ENCODE measurements around the gene MPHOSPH9. TPM values are rescaled to one million over a fixed set of nuclear protein-coding genes. Genes with fewer than 3 reads are reported as not detected.
"Not testable (repeated sequence)": the region's sequence is repeated elsewhere in the genome, so short reads cannot be mapped to it uniquely, and the experiment has no call there.

The MPHOSPH9 gene
- total RNA-seq, 2 donors from 2014 or later = 104 to 121 TPM

DNA sequence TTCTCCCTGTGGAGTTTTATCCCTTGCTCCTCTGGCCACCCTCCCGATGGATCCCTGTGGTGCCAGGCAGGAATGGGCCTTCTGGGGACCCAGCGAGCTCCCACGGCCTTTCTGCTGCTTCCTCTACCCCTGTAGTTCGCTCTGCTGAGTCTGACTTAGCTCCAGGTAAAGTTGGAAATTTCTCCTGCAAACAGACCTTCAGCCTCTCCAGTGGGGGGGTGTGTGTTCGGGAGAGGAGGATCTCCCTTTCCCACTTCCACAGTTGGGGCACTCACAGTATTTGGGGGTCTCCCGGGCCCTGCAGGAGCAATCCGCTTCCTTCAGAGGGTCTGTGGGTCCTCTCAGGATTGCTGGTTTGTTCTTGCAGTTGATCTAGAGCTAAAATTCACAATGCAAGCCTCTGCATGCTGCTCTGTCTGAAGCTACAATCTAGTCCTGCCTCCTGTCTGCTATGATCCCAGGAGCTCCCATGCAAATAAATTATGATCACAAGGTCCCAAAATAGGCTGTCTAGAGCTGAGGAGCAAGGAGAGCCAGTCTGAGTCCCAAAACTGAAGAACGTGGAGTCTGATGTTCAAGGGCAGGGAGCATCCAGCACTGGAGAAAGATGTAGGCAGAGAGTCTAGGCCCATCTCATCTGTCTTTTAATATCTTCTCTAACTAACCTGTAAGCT lies 18.6 kb upstream of the MPHOSPH9 start:
- Mint-ChIP-seq H3K4me1 (ENCODE audit: low read depth) (peaks cover 53% of the 10 kb centered on the region), H3K27ac (peak overlapping the region; percentile 62), H3K27me3 (ENCODE audit: low read depth) (no peaks in the 10 kb centered on the region), H3K4me3 (no peak overlapping the region), H3K9me3 (peaks cover 0 to 3% of the 10 kb centered on the region in 2 donors), H3K36me3 (ENCODE audit: insufficient read depth in 2 of 2) (peaks cover 13 to 37% of the 10 kb centered on the region in 2 donors)
- DNase-seq (no peak), ATAC-seq (replicated peaks in 1 of 2) (no peak)

DNA sequence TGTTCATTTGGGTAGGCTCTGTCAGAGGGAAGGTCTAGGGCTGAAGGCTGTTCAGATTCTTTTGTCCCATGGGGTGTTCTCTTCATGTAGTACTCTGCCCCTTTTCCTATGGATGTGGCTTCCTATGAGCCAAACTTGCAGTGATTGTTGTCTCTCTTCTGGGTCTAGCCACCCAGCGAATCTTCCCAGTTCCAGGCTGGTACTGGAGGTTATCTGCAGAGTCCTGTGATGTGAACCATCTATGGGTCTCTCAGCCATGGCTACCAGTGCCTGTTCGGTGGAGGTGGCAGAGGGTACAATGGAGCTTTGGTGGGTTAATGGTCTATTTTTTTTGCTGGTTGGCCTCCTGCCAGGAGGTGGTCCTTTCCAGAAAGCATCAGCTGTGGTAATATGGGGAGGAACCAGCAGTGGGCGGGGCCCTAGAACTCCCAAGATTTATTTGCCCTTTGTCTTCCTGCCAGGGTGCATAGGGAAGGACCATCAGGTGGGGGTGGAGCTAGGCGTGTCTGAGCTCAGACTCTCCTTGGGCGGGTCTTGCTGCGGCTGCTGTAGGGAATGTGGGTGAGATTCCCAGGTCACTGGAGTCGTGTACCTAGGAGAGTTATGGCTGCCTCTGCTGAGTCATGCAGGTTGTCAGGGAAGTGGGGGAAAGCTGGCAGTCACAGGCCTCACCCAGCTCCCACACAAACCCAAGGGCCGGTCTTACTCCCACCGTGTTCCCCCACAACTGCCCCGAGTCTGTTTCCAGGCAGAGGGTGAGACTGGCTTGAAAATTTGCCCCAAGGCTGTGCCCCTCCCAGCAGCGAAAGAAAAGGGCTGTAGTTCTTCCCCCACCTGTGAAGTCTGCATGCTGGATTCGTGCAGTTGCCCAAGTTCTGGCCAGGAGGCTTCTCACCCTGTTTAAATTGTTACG lies 17.8 kb upstream of the MPHOSPH9 start:
- no peak overlapping the region for H3K4me3 Mint-ChIP-seq
- H3K27me3 Mint-ChIP-seq (ENCODE audit: low read depth) = no peaks in the 10 kb centered on the region
- peak overlapping the region; percentile 27 for H3K27ac Mint-ChIP-seq
- DNase-seq (no peak), ATAC-seq (replicated peaks in 1 of 2) (no peak)
- H3K36me3 Mint-ChIP-seq (ENCODE audit: insufficient read depth in 2 of 2) = peaks cover 13 to 38% of the 10 kb centered on the region in 2 donors
- H3K4me1 Mint-ChIP-seq (ENCODE audit: low read depth) = peaks cover 61% of the 10 kb centered on the region
- H3K9me3 Mint-ChIP-seq = peaks cover 0 to 3% of the 10 kb centered on the region in 2 donors

DNA sequence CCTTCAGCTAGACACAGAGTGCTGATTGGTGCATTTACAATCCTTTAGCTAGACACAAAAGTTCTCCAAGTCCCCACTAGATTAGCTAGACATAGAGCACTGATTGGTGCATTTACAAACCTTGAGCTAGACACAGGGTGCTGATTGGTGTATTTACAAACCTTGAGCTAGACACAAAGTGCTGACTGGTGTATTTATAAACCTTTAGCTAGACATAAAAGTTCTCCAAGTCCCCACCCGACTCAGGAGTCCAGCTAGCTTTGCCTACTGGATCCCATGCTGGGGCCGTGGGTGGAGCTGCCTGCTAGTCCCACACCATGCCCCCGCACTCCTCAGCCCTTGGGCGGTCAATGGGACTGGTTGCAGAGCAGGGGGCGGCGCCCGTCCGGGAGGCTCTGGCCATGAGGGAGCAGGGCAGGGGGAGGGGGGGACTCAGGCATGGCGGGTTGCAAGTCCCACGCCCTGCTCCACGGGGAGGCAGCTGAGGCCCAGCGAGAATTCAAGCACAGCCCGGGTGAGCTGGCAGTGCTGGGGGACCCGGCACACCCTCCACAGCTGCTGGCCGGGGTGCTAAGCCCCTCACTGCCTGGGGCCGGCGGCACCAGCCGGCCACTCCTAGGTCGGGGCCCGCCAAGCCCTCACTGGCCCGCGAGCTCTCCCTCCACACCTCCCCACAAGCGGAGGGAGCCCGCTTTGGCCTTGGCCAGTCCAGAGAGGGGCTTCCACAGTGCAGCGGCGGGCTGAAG lies 16.2 kb upstream of the MPHOSPH9 start:
- not testable (repeated sequence) for ATAC-seq (replicated peaks in 1 of 2); H3K4me3 Mint-ChIP-seq; H3K27ac Mint-ChIP-seq; H3K27me3 Mint-ChIP-seq (ENCODE audit: low read depth); DNase-seq; H3K9me3 Mint-ChIP-seq
- Mint-ChIP-seq H3K36me3 (ENCODE audit: insufficient read depth in 2 of 2) (peaks cover 13 to 39% of the 10 kb centered on the region in 2 donors), H3K4me1 (ENCODE audit: low read depth) (peaks cover 58% of the 10 kb centered on the region)

DNA sequence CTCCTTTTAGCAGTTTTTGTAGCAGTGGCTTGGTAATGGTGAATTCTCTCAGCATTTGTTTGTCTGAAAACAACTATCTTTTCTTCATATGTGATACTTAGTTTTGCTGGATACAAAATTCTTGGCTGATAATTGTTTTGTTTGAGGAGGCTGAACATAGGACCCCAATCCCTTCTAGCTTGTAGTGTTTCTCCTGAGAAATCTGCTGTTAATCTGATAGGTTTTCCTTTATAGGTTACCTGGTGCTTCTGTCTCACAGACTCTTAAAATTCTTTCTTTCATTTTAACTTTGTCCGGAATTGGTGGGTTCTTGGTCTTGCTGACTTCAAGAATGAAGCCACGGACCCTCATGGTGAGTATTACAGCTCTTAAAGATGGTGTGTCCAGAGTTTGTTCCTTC lies 15.2 kb upstream of the MPHOSPH9 start:
- H3K4me1 Mint-ChIP-seq (ENCODE audit: low read depth) = peaks cover 54% of the 10 kb centered on the region
- DNase-seq; H3K27me3 Mint-ChIP-seq (ENCODE audit: low read depth); H3K9me3 Mint-ChIP-seq; ATAC-seq (replicated peaks in 1 of 2): not testable (repeated sequence)
- peaks cover 9 to 34% of the 10 kb centered on the region in 2 donors for H3K36me3 Mint-ChIP-seq (ENCODE audit: insufficient read depth in 2 of 2)
- H3K27ac Mint-ChIP-seq = peak overlapping the region; percentile 70
- peak overlapping the region in 1 of 2 donors; percentile 6 for H3K4me3 Mint-ChIP-seq

DNA sequence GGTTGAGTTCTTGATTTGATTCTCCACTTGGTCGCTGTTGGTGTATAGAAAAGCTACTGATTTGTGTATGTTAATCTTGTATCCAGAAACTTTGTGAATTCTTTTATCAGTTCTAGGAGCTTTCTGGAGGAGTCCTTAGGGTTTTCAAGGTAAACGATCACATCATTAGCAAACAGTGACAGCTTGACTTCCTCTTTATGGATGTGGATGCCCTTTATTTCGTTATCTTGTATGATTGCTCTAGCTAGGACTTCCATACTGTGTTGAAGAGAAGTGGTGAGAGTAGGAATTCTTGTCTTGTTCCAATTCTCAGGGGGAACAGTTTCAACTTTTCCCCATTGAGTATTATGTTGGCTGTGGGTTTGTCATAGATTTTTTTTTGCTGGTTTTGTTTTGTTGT lies 12.7 kb upstream of the MPHOSPH9 start:
- peaks cover 65% of the 10 kb centered on the region for H3K4me1 Mint-ChIP-seq (ENCODE audit: low read depth)
- H3K4me3 Mint-ChIP-seq = peak overlapping the region in 1 of 2 donors; percentile 36
- H3K27ac Mint-ChIP-seq = peak overlapping the region; percentile 28
- ATAC-seq (replicated peaks in 1 of 2) (no peak), DNase-seq (no peak)
- peaks cover 0 to 3% of the 10 kb centered on the region in 2 donors for H3K9me3 Mint-ChIP-seq
- H3K27me3 Mint-ChIP-seq (ENCODE audit: low read depth) = no peaks in the 10 kb centered on the region
- peaks cover 11 to 41% of the 10 kb centered on the region in 2 donors for H3K36me3 Mint-ChIP-seq (ENCODE audit: insufficient read depth in 2 of 2)

DNA sequence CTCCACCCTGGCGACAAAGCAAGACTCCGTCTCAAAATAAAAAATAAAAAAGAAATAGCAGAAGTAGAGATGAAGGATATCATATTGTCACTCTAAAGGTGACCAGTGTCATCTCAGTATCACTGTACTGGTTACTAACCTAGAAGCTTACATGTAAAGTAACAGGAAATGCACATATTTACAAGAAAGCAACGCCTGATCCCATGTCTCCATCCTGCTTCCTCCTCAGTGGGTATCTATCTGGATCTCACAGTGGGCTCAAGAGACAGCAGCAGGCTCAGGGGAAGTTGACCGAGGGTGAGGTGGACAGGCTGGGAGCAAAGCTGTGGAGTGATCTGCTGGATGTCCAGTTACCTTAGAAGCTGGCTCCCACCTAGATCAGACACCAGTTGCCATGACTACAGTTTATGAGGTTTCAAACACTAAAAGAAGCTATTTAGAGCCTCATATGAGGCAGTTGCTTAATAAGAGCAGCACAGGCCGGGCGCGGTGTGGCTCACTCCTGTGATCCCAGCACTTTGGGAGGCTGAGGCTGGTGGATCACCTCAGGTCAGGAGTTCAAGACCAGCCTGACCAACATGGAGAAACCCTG lies 10.8 kb upstream of the MPHOSPH9 start:
- Mint-ChIP-seq H3K27me3 (ENCODE audit: low read depth) (no peaks in the 10 kb centered on the region), H3K36me3 (ENCODE audit: insufficient read depth in 2 of 2) (peaks cover 13 to 38% of the 10 kb centered on the region in 2 donors), H3K9me3 (peaks cover 0 to 3% of the 10 kb centered on the region in 2 donors), H3K27ac (peak overlapping the region; percentile 28), H3K4me3 (no peak overlapping the region), H3K4me1 (ENCODE audit: low read depth) (peaks cover 63% of the 10 kb centered on the region)
- DNase-seq (no peak), ATAC-seq (replicated peaks in 1 of 2) (peak in 1 of 2 donors; percentile 18)

DNA sequence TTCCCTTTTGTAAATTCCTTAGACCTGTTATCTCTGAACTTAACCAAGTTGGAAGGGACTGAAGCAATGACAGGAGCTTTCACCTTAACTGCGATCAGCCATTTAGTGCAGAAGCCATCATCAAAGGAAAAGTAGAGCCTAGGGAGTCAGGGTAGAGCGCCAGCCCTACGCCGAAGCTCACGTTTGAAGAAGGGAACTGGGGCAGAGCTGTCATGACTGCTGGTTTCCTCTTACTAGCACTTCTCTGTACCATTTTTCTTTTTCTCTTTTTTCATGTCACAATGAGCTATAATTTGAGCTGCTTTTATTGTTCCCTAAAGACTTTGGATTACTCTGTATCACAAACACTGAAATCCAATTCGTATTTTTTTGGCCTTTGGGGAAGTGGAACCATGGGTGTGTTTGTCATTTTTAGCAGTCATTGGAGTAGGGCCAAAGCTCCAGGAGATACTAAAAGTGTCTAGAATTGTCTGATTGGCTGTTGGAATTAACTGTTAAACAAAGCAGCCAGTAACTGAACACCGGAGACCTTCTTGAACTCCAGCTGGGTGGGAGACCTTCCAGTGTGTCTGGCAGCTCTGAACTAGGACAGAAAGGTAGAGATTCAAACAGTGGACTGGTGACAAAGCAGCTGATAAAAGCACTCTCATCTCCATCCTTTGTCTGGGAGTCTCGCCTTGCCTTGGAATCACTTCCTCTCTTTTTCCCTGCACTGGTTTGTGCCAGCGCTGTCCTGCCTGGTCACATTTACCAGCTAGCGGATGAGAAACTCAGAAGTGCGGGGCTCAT lies 9.4 kb upstream of the MPHOSPH9 start:
- Mint-ChIP-seq H3K4me3 (peak overlapping the region; percentile 31 to 58), H3K9me3 (peaks cover 0 to under 1% of the 10 kb centered on the region in 2 donors), H3K27me3 (ENCODE audit: low read depth) (no peaks in the 10 kb centered on the region), H3K36me3 (ENCODE audit: insufficient read depth in 2 of 2) (peaks cover 7 to 27% of the 10 kb centered on the region in 2 donors), H3K4me1 (ENCODE audit: low read depth) (peaks cover 65% of the 10 kb centered on the region), H3K27ac (peak overlapping the region; percentile 88)
- ATAC-seq (replicated peaks in 1 of 2) (no peak), DNase-seq (no peak)

DNA sequence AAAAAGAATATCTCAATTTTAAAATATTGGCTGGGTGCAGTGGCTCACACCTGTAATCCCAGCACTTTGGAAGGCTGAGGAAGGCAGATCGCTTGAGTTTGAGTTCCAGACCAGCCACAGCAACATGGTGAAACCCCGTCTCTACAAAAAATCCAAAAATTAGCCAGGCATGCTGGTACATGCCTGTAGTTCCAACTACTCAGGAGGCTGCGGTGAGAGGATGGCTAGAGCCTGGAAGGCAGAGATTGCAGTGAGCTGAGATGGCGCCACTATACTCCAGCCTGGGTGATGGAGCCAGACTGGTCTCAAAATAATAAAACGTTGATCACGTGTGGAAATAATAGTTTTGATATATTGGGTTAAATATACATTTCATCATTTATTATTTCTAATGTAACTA lies 6.0 kb upstream of the MPHOSPH9 start:
- peaks cover 71% of the 10 kb centered on the region for H3K4me1 Mint-ChIP-seq (ENCODE audit: low read depth)
- no peak overlapping the region for H3K4me3 Mint-ChIP-seq
- ATAC-seq (replicated peaks in 1 of 2) (no peak), DNase-seq (no peak)
- no peaks in the 10 kb centered on the region for H3K9me3 Mint-ChIP-seq
- H3K36me3 Mint-ChIP-seq (ENCODE audit: insufficient read depth in 2 of 2) = peaks cover 7 to 29% of the 10 kb centered on the region in 2 donors
- no peaks in the 10 kb centered on the region for H3K27me3 Mint-ChIP-seq (ENCODE audit: low read depth)
- H3K27ac Mint-ChIP-seq = peak overlapping the region; percentile 28

DNA sequence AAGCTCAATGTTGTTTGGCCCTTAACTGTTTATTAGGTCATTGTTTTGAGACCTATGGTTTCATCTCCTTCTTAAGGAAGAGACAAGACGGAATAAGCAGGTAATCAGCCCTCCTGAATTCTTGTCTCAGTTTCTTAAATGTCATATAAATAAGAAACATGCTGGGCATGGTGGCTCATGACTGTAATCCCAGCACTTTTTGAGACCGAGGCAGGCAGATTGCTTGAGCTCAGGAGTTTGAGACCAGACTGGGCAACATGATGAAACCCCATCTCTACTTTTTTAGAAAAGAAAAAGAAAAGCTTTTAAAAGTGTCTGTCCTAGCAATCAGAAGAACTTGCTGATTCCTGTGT lies 5.4 kb upstream of the MPHOSPH9 start:
- H3K36me3 Mint-ChIP-seq (ENCODE audit: insufficient read depth in 2 of 2) = peaks cover 8 to 29% of the 10 kb centered on the region in 2 donors
- H3K9me3 Mint-ChIP-seq = no peaks in the 10 kb centered on the region
- peak overlapping the region; percentile 56 to 62 for H3K4me3 Mint-ChIP-seq
- peaks cover 68% of the 10 kb centered on the region for H3K4me1 Mint-ChIP-seq (ENCODE audit: low read depth)
- H3K27me3 Mint-ChIP-seq (ENCODE audit: low read depth) = no peaks in the 10 kb centered on the region
- H3K27ac Mint-ChIP-seq = peak overlapping the region; percentile 76
- ATAC-seq (replicated peaks in 1 of 2) = no peak
- DNase-seq = no peak

DNA sequence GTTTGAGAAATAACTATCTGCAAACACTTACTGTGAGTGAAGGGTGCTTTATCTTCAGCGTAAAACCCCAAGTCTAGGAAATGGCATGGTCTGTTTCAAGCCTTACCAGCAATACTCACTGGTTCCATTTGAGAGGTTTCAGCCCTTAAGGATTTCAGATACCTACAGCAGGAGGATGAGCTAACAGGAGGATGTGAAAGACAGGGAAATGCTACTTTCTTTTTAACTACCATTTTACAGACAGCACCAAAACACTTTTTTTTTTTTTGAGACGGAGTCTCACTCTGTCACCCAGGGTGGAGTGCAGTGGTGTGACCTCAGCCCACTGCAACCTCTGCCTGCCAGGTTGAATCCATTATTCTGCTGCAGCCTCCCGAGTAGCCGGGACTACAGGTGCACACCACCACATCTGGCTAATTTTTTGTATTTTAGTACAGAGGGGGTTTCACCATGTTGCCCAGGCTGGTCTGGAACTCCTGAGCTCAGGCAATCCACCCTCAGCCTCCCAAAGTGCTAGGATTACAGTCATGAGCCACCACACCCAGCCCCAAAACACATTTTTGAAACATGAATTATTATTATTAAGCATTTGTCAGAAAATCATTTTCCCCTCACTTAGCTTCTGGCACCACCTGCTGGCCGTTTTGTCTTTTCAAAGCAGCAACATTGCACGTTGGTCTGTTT lies 4.8 kb upstream of the MPHOSPH9 start:
- ATAC-seq (replicated peaks in 1 of 2) = peak in 1 of 2 donors; percentile 3
- Mint-ChIP-seq H3K36me3 (ENCODE audit: insufficient read depth in 2 of 2) (peaks cover 9 to 29% of the 10 kb centered on the region in 2 donors), H3K9me3 (no peaks in the 10 kb centered on the region), H3K4me3 (peak overlapping the region; percentile 56 to 62), H3K27ac (peak overlapping the region; percentile 76), H3K4me1 (ENCODE audit: low read depth) (peaks cover 64% of the 10 kb centered on the region), H3K27me3 (ENCODE audit: low read depth) (no peaks in the 10 kb centered on the region)
- DNase-seq = peak; percentile 58 to 72

DNA sequence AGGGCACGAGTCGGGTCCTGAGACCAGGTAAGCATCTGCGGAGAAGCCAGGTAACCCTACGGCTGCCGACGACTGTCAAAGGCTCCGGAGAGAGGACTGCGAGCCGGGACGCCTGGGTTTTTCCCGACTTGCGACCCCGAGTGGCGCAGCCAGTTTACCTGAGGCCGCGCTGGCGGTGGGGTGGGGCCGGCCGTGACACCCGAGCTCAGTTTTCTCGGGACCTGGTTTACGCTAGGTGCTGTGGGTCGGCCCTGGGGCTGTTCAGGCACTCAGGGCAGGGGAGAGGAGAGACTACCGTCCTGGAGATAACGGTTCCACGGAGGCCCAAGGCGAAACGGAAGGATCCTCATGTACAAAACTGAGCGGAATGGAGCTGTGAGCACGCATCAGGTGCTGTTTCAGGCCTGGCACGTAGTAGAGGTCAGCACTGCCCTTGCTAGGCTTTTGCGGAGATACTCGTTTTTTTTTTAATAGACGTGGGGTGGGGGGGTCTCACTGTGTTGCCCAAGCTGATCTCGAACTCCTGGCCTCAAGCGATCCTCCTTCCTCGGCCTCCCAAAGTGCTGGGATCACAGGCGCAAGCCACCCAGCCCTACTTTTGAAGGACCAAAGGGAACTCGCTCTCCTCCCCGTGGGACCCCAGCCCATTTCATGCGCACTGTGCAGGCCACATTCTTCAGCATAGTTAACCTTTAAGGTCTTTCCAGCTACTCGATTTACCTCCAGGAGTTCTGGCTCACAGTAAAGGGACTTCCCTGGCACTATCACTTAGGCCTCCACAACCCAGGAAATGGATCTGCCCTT lies 766 bp upstream of the MPHOSPH9 start:
- DNase-seq (peak in 1 of 2 donors; percentile 10), ATAC-seq (replicated peaks in 1 of 2) (peak; percentile 15 to 18)
- H3K27ac Mint-ChIP-seq = peak overlapping the region; percentile 98
- H3K4me3 Mint-ChIP-seq = peak overlapping the region; percentile 98 to 99
- H3K4me1 Mint-ChIP-seq (ENCODE audit: low read depth) = peaks cover 73% of the 10 kb centered on the region
- H3K27me3 Mint-ChIP-seq (ENCODE audit: low read depth) = no peaks in the 10 kb centered on the region
- H3K36me3 Mint-ChIP-seq (ENCODE audit: insufficient read depth in 2 of 2) = peaks cover 7 to 23% of the 10 kb centered on the region in 2 donors
- H3K9me3 Mint-ChIP-seq = no peaks in the 10 kb centered on the region

All from activated T-cell treated with anti-CD3 and anti-CD28 coated beads, Interleukin-2, amount 50 U/mL, for 72 hours (primary cell).